HUES48 (cell line): Measurements from ENCODE around the gene MADCAM1.

Source experiments
- H3K27ac ChIP-seq: one replicate; pipeline ENCODE4 v1.7.0; 2013; ENCODE audit warnings: low read depth, low read length, inconsistent platforms
- H3K27me3 ChIP-seq: 2 replicates; pipeline ENCODE4 v1.6.1; 2013; ENCODE audit warnings: mild to moderate bottlenecking, low read length; ENCODE audit not compliant: control insufficient read depth, insufficient read depth
- H3K36me3 ChIP-seq: 2 replicates; pipeline ENCODE4 v1.6.1; 2013; ENCODE audit warnings: low read length; ENCODE audit not compliant: control insufficient read depth, insufficient read depth
- H3K4me1 ChIP-seq: 2 replicates; pipeline ENCODE4 v1.6.1; 2013; ENCODE audit warnings: mild to moderate bottlenecking, low read length; ENCODE audit not compliant: control insufficient read depth, insufficient read depth
- H3K4me3 ChIP-seq: 2 replicates; pipeline ENCODE4 v1.5.1; 2013; ENCODE audit warnings: mild to moderate bottlenecking, low read depth, low read length
- H3K9ac ChIP-seq: 2 replicates; pipeline ENCODE4 v1.6.1; 2013; ENCODE audit warnings: mild to moderate bottlenecking, low read depth, low read length, moderate library complexity
- H3K9me3 ChIP-seq: 2 replicates; pipeline ENCODE4 v1.6.1; 2013; ENCODE audit warnings: low read length; ENCODE audit not compliant: control insufficient read depth, insufficient read depth

Gene MADCAM1

GRCh38 chr19:482186-483041 lies 13.9 kb upstream of the MADCAM1 start:
- Histone ChIP-seq H3K9me3 (no peaks in the 10 kb centered on the region), H3K27me3 (no peaks in the 10 kb centered on the region; the same call in 1 of the 2 replicates), H3K36me3 (no peaks in the 10 kb centered on the region), H3K9ac (no peak overlapping the region), H3K4me3 (no peak overlapping the region), H3K4me1 (peaks cover 9% of the 10 kb centered on the region; the same call in 1 of the 2 replicates), H3K27ac (no peak overlapping the region)

GRCh38 chr19:483332-484072 lies 12.8 kb upstream of the MADCAM1 start:
- Histone ChIP-seq H3K27ac (no peak overlapping the region), H3K9me3 (no peaks in the 10 kb centered on the region), H3K4me3 (no peak overlapping the region), H3K36me3 (no peaks in the 10 kb centered on the region), H3K9ac (no peak overlapping the region), H3K27me3 (no peaks in the 10 kb centered on the region; the same call in 1 of the 2 replicates), H3K4me1 (peaks cover 9% of the 10 kb centered on the region; the same call in 1 of the 2 replicates)

GRCh38 chr19:484494-484893 lies 11.8 kb upstream of the MADCAM1 start:
- no peaks in the 10 kb centered on the region for H3K36me3 ChIP-seq
- H3K27ac ChIP-seq = no peak overlapping the region
- no peaks in the 10 kb centered on the region; the same call in 1 of the 2 replicates for H3K27me3 ChIP-seq
- peaks cover 9% of the 10 kb centered on the region; the same call in 1 of the 2 replicates for H3K4me1 ChIP-seq
- no peak overlapping the region for H3K4me3 ChIP-seq
- H3K9ac ChIP-seq = no peak overlapping the region
- H3K9me3 ChIP-seq = no peaks in the 10 kb centered on the region

DNA sequence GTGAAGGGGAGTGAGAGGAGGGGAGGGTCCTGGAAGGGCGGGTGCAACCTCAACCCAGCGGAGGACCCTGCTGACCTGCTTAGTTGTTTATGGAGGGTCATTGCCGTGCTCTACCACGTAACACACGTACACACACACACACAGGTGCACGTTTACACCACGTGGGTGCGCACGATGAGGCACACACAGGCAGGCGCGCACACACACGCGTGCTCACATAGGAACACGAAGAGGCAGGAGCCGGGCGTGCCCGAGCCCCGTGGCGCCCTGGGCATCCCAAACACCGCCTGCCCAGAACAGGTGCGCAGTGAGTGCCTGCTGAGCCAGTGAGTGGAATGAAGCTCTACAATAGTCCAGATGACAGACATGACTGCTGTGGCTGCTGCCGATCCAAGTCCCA lies 11.2 kb upstream of the MADCAM1 start:
- Histone ChIP-seq H3K9me3 (no peaks in the 10 kb centered on the region), H3K4me3 (no peak overlapping the region), H3K36me3 (no peaks in the 10 kb centered on the region), H3K27ac (no peak overlapping the region), H3K4me1 (peaks cover 9% of the 10 kb centered on the region; the same call in 1 of the 2 replicates), H3K27me3 (no peaks in the 10 kb centered on the region; the same call in 1 of the 2 replicates), H3K9ac (no peak overlapping the region)

- Histone ChIP-seq H3K27ac (peak overlapping the region; percentile 21), H3K9me3 (no peaks in the 10 kb centered on the region), H3K4me3 (peak overlapping the region; percentile 29; the same call in 1 of the 2 replicates), H3K27me3 (no peaks in the 10 kb centered on the region; the same call in 1 of the 2 replicates), H3K4me1 (peaks cover 9% of the 10 kb centered on the region; the same call in 1 of the 2 replicates), H3K9ac (no peak overlapping the region), H3K36me3 (no peaks in the 10 kb centered on the region)
Measured at GRCh38 chr19:485583-486236, 10.6 kb upstream of the MADCAM1 start.

- Histone ChIP-seq H3K4me1 (peaks cover 9% of the 10 kb centered on the region; the same call in 1 of the 2 replicates), H3K9ac (peak overlapping the region; percentile 74)
Measured at GRCh38 chr19:488505-489417, 7.5 kb upstream of the MADCAM1 start.

GRCh38 chr19:489418-490196 lies 6.7 kb upstream of the MADCAM1 start:
- Histone ChIP-seq H3K9me3 (no peaks in the 10 kb centered on the region), H3K27me3 (no peaks in the 10 kb centered on the region; the same call in 1 of the 2 replicates), H3K4me1 (peaks cover 9% of the 10 kb centered on the region; the same call in 1 of the 2 replicates), H3K27ac (no peak overlapping the region), H3K36me3 (no peaks in the 10 kb centered on the region), H3K4me3 (peak overlapping the region; percentile 88), H3K9ac (no peak overlapping the region; the same call in 1 of the 2 replicates)

More at GRCh38 chr19:488505-489417, 7.5 kb upstream of the MADCAM1 start:
- Histone ChIP-seq H3K9me3 (no peaks in the 10 kb centered on the region), H3K27ac (peak overlapping the region; percentile 75), H3K36me3 (no peaks in the 10 kb centered on the region), H3K27me3 (no peaks in the 10 kb centered on the region; the same call in 1 of the 2 replicates), H3K4me3 (peak overlapping the region; percentile 88)

- no peak overlapping the region for H3K27ac ChIP-seq
Measured at GRCh38 chr19:491146-491741, 5.0 kb upstream of the MADCAM1 start.

GRCh38 chr19:492091-492531 lies 4.2 kb upstream of the MADCAM1 start:
- H3K9ac ChIP-seq = no peak overlapping the region
- no peak overlapping the region for H3K27ac ChIP-seq
- no peaks in the 10 kb centered on the region for H3K36me3 ChIP-seq
- H3K9me3 ChIP-seq = no peaks in the 10 kb centered on the region
- no peak overlapping the region for H3K4me3 ChIP-seq
- H3K4me1 ChIP-seq = no peaks in the 10 kb centered on the region
- H3K27me3 ChIP-seq = no peaks in the 10 kb centered on the region

More at GRCh38 chr19:491146-491741, 5.0 kb upstream of the MADCAM1 start:
- H3K27me3 ChIP-seq = no peaks in the 10 kb centered on the region
- H3K4me3 ChIP-seq = no peak overlapping the region
- H3K9ac ChIP-seq = no peak overlapping the region
- no peaks in the 10 kb centered on the region for H3K9me3 ChIP-seq
- H3K36me3 ChIP-seq = no peaks in the 10 kb centered on the region
- H3K4me1 ChIP-seq = no peaks in the 10 kb centered on the region
